Measurements from ENCODE around the gene LUZP2.

The LUZP2 gene

GRCh38 chr11:24767411-24767810 lies 270.6 kb downstream of the LUZP2 start:
- H3K4me3 ChIP-seq = no peak overlapping the region
- no peak for DNase-seq (ENCODE audit: low spot score)
- no peak overlapping the region for H3K27ac ChIP-seq
- no peak for TF ChIP-seq CTCF (IDR thresholded peaks at IDR 0.05)

- DNase-seq (ENCODE audit: low spot score) = no peak
- TF ChIP-seq CTCF (IDR thresholded peaks at IDR 0.05) = no peak
- Histone ChIP-seq H3K4me3 (no peak overlapping the region), H3K27ac (no peak overlapping the region)
Measured at GRCh38 chr11:24773322-24773721, 276.5 kb downstream of the LUZP2 start.

- Histone ChIP-seq H3K27ac (no peak overlapping the region), H3K4me3 (no peak overlapping the region)
- no peak for TF ChIP-seq CTCF (IDR thresholded peaks at IDR 0.05)
- DNase-seq (ENCODE audit: low spot score) = no peak
Measured at GRCh38 chr11:24779791-24780190, 282.9 kb downstream of the LUZP2 start.

- Histone ChIP-seq H3K27ac (no peak overlapping the region), H3K4me3 (no peak overlapping the region)
- TF ChIP-seq CTCF (IDR thresholded peaks at IDR 0.05) = no peak
Measured at GRCh38 chr11:24781288-24781687, 284.4 kb downstream of the LUZP2 start.

GRCh38 chr11:24793479-24793878 lies 296.6 kb downstream of the LUZP2 start:
- no peak overlapping the region for H3K27ac ChIP-seq
- no peak for TF ChIP-seq CTCF (IDR thresholded peaks at IDR 0.05)
- no peak for DNase-seq (ENCODE audit: low spot score)
- no peak overlapping the region for H3K4me3 ChIP-seq

More at GRCh38 chr11:24781288-24781687, 284.4 kb downstream of the LUZP2 start:
- no peak for DNase-seq (ENCODE audit: low spot score)

- DNase-seq (ENCODE audit: low spot score) = no peak
- no peak overlapping the region for H3K4me3 ChIP-seq
- TF ChIP-seq CTCF (IDR thresholded peaks at IDR 0.05) = no peak
Measured at GRCh38 chr11:24794064-24794463, 297.2 kb downstream of the LUZP2 start.

GRCh38 chr11:24805671-24806070 lies 308.8 kb downstream of the LUZP2 start:
- DNase-seq (ENCODE audit: low spot score) = no peak
- no peak overlapping the region for H3K27ac ChIP-seq
- H3K4me3 ChIP-seq = no peak overlapping the region
- TF ChIP-seq CTCF (IDR thresholded peaks at IDR 0.05) = no peak

More at GRCh38 chr11:24794064-24794463, 297.2 kb downstream of the LUZP2 start:
- H3K27ac ChIP-seq = no peak overlapping the region

All from coronary artery (tissue), 2 donors.